Naive thymus-derived CD4-positive, alpha-beta T cell (primary cell): ENCODE results near the gene NNAT. TPM values are rescaled to one million over a fixed set of nuclear protein-coding genes. Genes with fewer than 3 reads are reported as not detected.

Experiments
- ATAC-seq: fragments of 150-1000 bp; cut with Tn5 transposase; 2 replicates; pipeline ENCODE4 v1.10.0; 2021; ENCODE audit warnings: mild to moderate bottlenecking, moderate library complexity
- CTCF ChIA-PET: fragments of 350-600 bp; sonication (Branson Sonifier 250); formaldehyde crosslinking; loops from one replicate; lab custom pipeline; 2021; ENCODE audit warnings: antibody characterized with exemption; lab: Charles Lee
- POLR2A ChIA-PET: fragments of 350-600 bp; sonication (Branson Sonifier 250); formaldehyde crosslinking; loops from one replicate; lab custom pipeline; 2021; ENCODE audit warnings: antibody characterized with exemption, inconsistent platforms; lab: Charles Lee
- DNase-seq, 9 donors: peaks; one replicate each; pipeline versions ENCODE4 v3.0.0 to v3.0.0-alpha.2; 2020 to 2022; ENCODE audit warnings: mixed read lengths in 1 of 9
- H3K27ac ChIP-seq: one replicate; pipeline ENCODE4 v1.7.0; 2013; ENCODE audit warnings: mild to moderate bottlenecking, low read depth, low read length, moderate library complexity
- H3K27me3 ChIP-seq, 2 donors: one replicate each; pipeline ENCODE4 v1.7.0; 2013; ENCODE audit warnings: low read length in 2 of 2, mild to moderate bottlenecking in 2 of 2, moderate library complexity in 2 of 2; ENCODE audit not compliant: control insufficient read depth in 2 of 2, insufficient read depth in 2 of 2
- H3K36me3 ChIP-seq, 3 experiments: 1 replicate in 2 of 3; 2 replicates in 1 of 3; pipeline ENCODE4 v1.7.0; 2013; ENCODE audit warnings: low read length in 3 of 3, mild to moderate bottlenecking in 3 of 3, moderate library complexity in 1 of 3; ENCODE audit not compliant: insufficient read depth in 3 of 3, control insufficient read depth in 2 of 3
- H3K4me1 ChIP-seq, 2 donors: one replicate each; pipeline ENCODE4 v1.7.0; 2013; ENCODE audit warnings: low read length in 2 of 2, mild to moderate bottlenecking in 2 of 2, moderate library complexity in 1 of 2; ENCODE audit not compliant: control insufficient read depth in 2 of 2, insufficient read depth in 2 of 2
- H3K4me3 ChIP-seq: 2 replicates; pipeline ENCODE4 v1.7.0; 2013; ENCODE audit warnings: mild to moderate bottlenecking, low read length
- H3K9me3 ChIP-seq, 3 experiments: 1 replicate in 2 of 3; 2 replicates in 1 of 3; pipeline ENCODE4 v1.7.0; 2013; ENCODE audit warnings: low read length in 3 of 3; ENCODE audit not compliant: control insufficient read depth in 2 of 3
- H3K27ac Mint-ChIP-seq, 9 donors: one replicate each; pipeline ENCODE4 v1.8.0; 2020 to 2022; ENCODE audit warnings: mixed read lengths in 9 of 9, mild to moderate bottlenecking in 8 of 9, moderate library complexity in 5 of 9, inconsistent platforms in 2 of 9
- H3K27me3 Mint-ChIP-seq, 5 donors: one replicate each; pipeline ENCODE4 v1.8.0; 2021 to 2022; ENCODE audit warnings: mixed read lengths in 5 of 5, mild to moderate bottlenecking in 1 of 5
- H3K36me3 Mint-ChIP-seq, 5 donors: one replicate each; pipeline ENCODE4 v1.8.0; 2020 to 2022; ENCODE audit warnings: mixed read lengths in 5 of 5, mild to moderate bottlenecking in 3 of 5, inconsistent platforms in 1 of 5
- H3K4me1 Mint-ChIP-seq, 7 donors: one replicate each; pipeline ENCODE4 v1.8.0; 2020 to 2022; ENCODE audit warnings: mixed read lengths in 7 of 7, mild to moderate bottlenecking in 3 of 7, inconsistent platforms in 1 of 7
- H3K4me3 Mint-ChIP-seq, 10 donors: one replicate each; pipeline ENCODE4 v1.8.0; 2020 to 2022; ENCODE audit warnings: mild to moderate bottlenecking in 10 of 10, mixed read lengths in 10 of 10, moderate library complexity in 6 of 10, inconsistent platforms in 2 of 10
- H3K9me3 Mint-ChIP-seq, 11 donors: one replicate each; pipeline ENCODE4 v1.8.0; 2020 to 2022; ENCODE audit warnings: mixed read lengths in 11 of 11, mild to moderate bottlenecking in 4 of 11, inconsistent platforms in 1 of 11, moderate library complexity in 1 of 11
- intact Hi-C, 2 donors: fragments of 100-400 bp; cut with micrococcal nuclease; formaldehyde crosslinking; loops; one replicate each; pipeline ENCODE4 v1.15.1; 2023
- polyA plus RNA-seq, 2 donors: library from polyadenylated mRNA; unstranded; fragments of 300-500 nt; fragmentation: Illumina TruSeq; gene quantifications; one replicate each; pipeline ENCODE4 v1.2.3, GENCODE V29; 2021
- total RNA-seq, 6 experiments: library from RNA in 5 of 6; stranded (reverse) in 5 of 6; gene quantifications; 1 replicate in 5 of 6; 2 replicates in 1 of 6; pipeline ENCODE4 v1.2.3 and lab custom pipeline; 2021 to 2026

The NNAT gene
- total and polyA plus RNA-seq, 7 experiments from 2014 or later, result not detected

GRCh38 chr20:37516811-37517750 lies 4.0 kb upstream of the NNAT start:
- ATAC-seq (no peak), DNase-seq (no peak)
- CTCF ChIA-PET, result interaction anchor here (0.5 kb wide), 1 partner anchor 266 kb away, joined by 3 read pairs; no protein-coding TSS in a partner anchor
- Mint-ChIP-seq H3K36me3 (peaks cover 9 to 38% (median 16%) of the 10 kb centered on the region in 5 donors), H3K4me1 (peaks cover 17 to 43% (median 33%) of the 10 kb centered on the region in 7 donors), H3K27ac (no peak overlapping the region), H3K27me3 (peaks cover 0 to 12% (median 0%) of the 10 kb centered on the region in 5 donors), H3K9me3 (no peaks in the 10 kb centered on the region), H3K4me3 (no peak overlapping the region)
- Histone ChIP-seq H3K4me3 (no peak overlapping the region), H3K9me3 (no peaks in the 10 kb centered on the region), H3K36me3 (peaks cover 0 to 68% (median 0%) of the 10 kb centered on the region in 3 experiments), H3K4me1 (no peaks in the 10 kb centered on the region), H3K27ac (no peak overlapping the region), H3K27me3 (no peaks in the 10 kb centered on the region)
- intact Hi-C loops, result no loop called here
- POLR2A ChIA-PET, result no interaction called here

GRCh38 chr20:37518059-37518458 lies 3.0 kb upstream of the NNAT start:
- no peaks in the 10 kb centered on the region for H3K9me3 Mint-ChIP-seq
- H3K36me3 ChIP-seq, result peaks cover 0 to 63% (median 0%) of the 10 kb centered on the region in 3 experiments
- no peaks in the 10 kb centered on the region for H3K9me3 ChIP-seq
- ChIA-PET POLR2A (no interaction called here), CTCF (no interaction called here)
- peaks cover 7 to 38% (median 16%) of the 10 kb centered on the region in 5 donors for H3K36me3 Mint-ChIP-seq
- no peak overlapping the region for H3K4me3 Mint-ChIP-seq
- H3K4me1 ChIP-seq, result no peaks in the 10 kb centered on the region
- H3K4me3 ChIP-seq, result no peak overlapping the region
- no peak for ATAC-seq
- no peak overlapping the region for H3K27ac ChIP-seq
- intact Hi-C loops, result no loop called here
- peak overlapping the region in 1 of 9 donors; percentile 3 for H3K27ac Mint-ChIP-seq
- no peak for DNase-seq
- H3K4me1 Mint-ChIP-seq, result peaks cover 17 to 46% (median 35%) of the 10 kb centered on the region in 7 donors
- peaks cover 0 to 12% (median 0%) of the 10 kb centered on the region in 5 donors for H3K27me3 Mint-ChIP-seq
- H3K27me3 ChIP-seq, result no peaks in the 10 kb centered on the region

GRCh38 chr20:37518606-37519507 lies 2.2 kb upstream of the NNAT start:
- Mint-ChIP-seq H3K36me3 (peaks cover 7 to 43% (median 16%) of the 10 kb centered on the region in 5 donors), H3K4me1 (peaks cover 17 to 53% (median 42%) of the 10 kb centered on the region in 7 donors), H3K27me3 (peaks cover 0 to 12% (median 0%) of the 10 kb centered on the region in 5 donors), H3K4me3 (no peak overlapping the region), H3K27ac (no peak overlapping the region), H3K9me3 (no peaks in the 10 kb centered on the region)
- CTCF ChIA-PET, result no interaction called here
- no peak overlapping the region for H3K4me3 ChIP-seq
- intact Hi-C loops, result no loop called here
- H3K9me3 ChIP-seq, result no peaks in the 10 kb centered on the region
- no peak overlapping the region for H3K27ac ChIP-seq
- ATAC-seq (no peak), DNase-seq (no peak)
- peaks cover 0 to 3% of the 10 kb centered on the region in 2 donors for H3K4me1 ChIP-seq
- POLR2A ChIA-PET, result no interaction called here
- H3K27me3 ChIP-seq, result no peaks in the 10 kb centered on the region
- H3K36me3 ChIP-seq, result peaks cover 0 to 56% (median 0%) of the 10 kb centered on the region in 3 experiments

GRCh38 chr20:37519508-37520418 lies 1.3 kb upstream of the NNAT start:
- no peaks in the 10 kb centered on the region for H3K9me3 ChIP-seq
- H3K27ac Mint-ChIP-seq, result no peak overlapping the region
- no peak overlapping the region for H3K27ac ChIP-seq
- intact Hi-C loops, result no loop called here
- ChIA-PET POLR2A (interaction anchor here (1.3 kb wide), 1 partner anchor 10 kb away, joined by 4 read pairs; no protein-coding TSS in a partner anchor), CTCF (interaction anchor here (0.9 to 1.7 kb wide), 2 partner anchors 11 to 13 kb away, joined by 4 read pairs; no protein-coding TSS in a partner anchor)
- no peaks in the 10 kb centered on the region for H3K9me3 Mint-ChIP-seq
- peaks cover 22 to 61% (median 48%) of the 10 kb centered on the region in 7 donors for H3K4me1 Mint-ChIP-seq
- H3K27me3 ChIP-seq, result no peaks in the 10 kb centered on the region
- peaks cover 7 to 36% (median 16%) of the 10 kb centered on the region in 5 donors for H3K36me3 Mint-ChIP-seq
- no peak for DNase-seq
- peaks cover 5 to 7% of the 10 kb centered on the region in 2 donors for H3K4me1 ChIP-seq
- peaks cover 0 to 47% (median 0%) of the 10 kb centered on the region in 3 experiments for H3K36me3 ChIP-seq
- H3K27me3 Mint-ChIP-seq, result peaks cover 0 to 12% (median 0%) of the 10 kb centered on the region in 5 donors
- no peak overlapping the region for H3K4me3 ChIP-seq
- no peak for ATAC-seq
- peak overlapping the region in 9 of 10 donors; percentile 33 to 79 (median 68) for H3K4me3 Mint-ChIP-seq

- H3K27ac ChIP-seq, result no peak overlapping the region
- H3K27me3 Mint-ChIP-seq, result peaks cover 0 to 12% (median 0%) of the 10 kb centered on the region in 5 donors
- H3K36me3 Mint-ChIP-seq, result peaks cover 7 to 30% (median 16%) of the 10 kb centered on the region in 5 donors
- ChIA-PET CTCF (interaction anchor here (0.9 to 1.7 kb wide), 2 partner anchors 10 to 13 kb away, joined by 4 read pairs; no protein-coding TSS in a partner anchor), POLR2A (interaction anchor here (1.3 kb wide), 1 partner anchor 10 kb away, joined by 4 read pairs; no protein-coding TSS in a partner anchor)
- H3K27me3 ChIP-seq, result no peaks in the 10 kb centered on the region
- no peak overlapping the region for H3K4me3 ChIP-seq
- ATAC-seq (no peak), DNase-seq (no peak)
- peak overlapping the region in 2 of 9 donors; percentile 15 to 21 for H3K27ac Mint-ChIP-seq
- intact Hi-C loops, result no loop called here
- no peaks in the 10 kb centered on the region for H3K9me3 Mint-ChIP-seq
- peaks cover 11 to 14% of the 10 kb centered on the region in 2 donors for H3K4me1 ChIP-seq
- H3K36me3 ChIP-seq, result peaks cover 0 to 40% (median 0%) of the 10 kb centered on the region in 3 experiments
- H3K4me1 Mint-ChIP-seq, result peaks cover 29 to 68% (median 55%) of the 10 kb centered on the region in 7 donors
- no peaks in the 10 kb centered on the region for H3K9me3 ChIP-seq
- H3K4me3 Mint-ChIP-seq, result peak overlapping the region; percentile 51 to 79 (median 68)
Observed at GRCh38 chr20:37520419-37520955, 563 bp upstream of the NNAT start.
